Smooth muscle cell (in vitro differentiated cells): ENCODE data around the gene DSCAM. TPM values are rescaled to one million over a fixed set of nuclear protein-coding genes. Genes with fewer than 3 reads are reported as not detected.

Experiments used
- DNase-seq: peaks from one replicate; lab custom pipeline; 2025; ENCODE audit not compliant: unreplicated experiment; lab: John Stamatoyannopoulos, UW
- H2AFZ ChIP-seq: fragments of 200-600 bp; sonication (generic); 2 replicates; pipeline ENCODE4 v1.6.0; 2016; ENCODE audit warnings: antibody characterized with exemption, low read depth, mild to moderate bottlenecking
- H3F3A ChIP-seq: fragments of 200-600 bp; sonication (generic); 2 replicates; pipeline ENCODE4 v1.6.0; 2017; ENCODE audit warnings: antibody characterized with exemption, low read depth
- H3K27ac ChIP-seq: fragments of 200-600 bp; sonication (generic); 2 replicates; pipeline ENCODE4 v1.5.1; 2016; ENCODE audit warnings: low read depth, mild to moderate bottlenecking
- H3K27me3 ChIP-seq: fragments of 200-600 bp; sonication (generic); 2 replicates; pipeline ENCODE4 v1.6.1; 2016; ENCODE audit warnings: low read depth, mild to moderate bottlenecking
- H3K36me3 ChIP-seq: fragments of 200-600 bp; sonication (generic); 2 replicates; pipeline ENCODE4 v1.5.1; 2016; ENCODE audit warnings: low read depth
- H3K4me1 ChIP-seq: fragments of 200-600 bp; sonication (generic); 2 replicates; pipeline ENCODE4 v1.5.1; 2016; ENCODE audit warnings: low read depth
- H3K4me2 ChIP-seq: fragments of 200-600 bp; sonication (generic); 2 replicates; pipeline ENCODE4 v1.6.0; 2016; ENCODE audit warnings: mild to moderate bottlenecking
- H3K4me3 ChIP-seq: fragments of 200-600 bp; sonication (generic); 2 replicates; pipeline ENCODE4 v1.5.1; 2016; ENCODE audit warnings: mild to moderate bottlenecking
- H3K79me2 ChIP-seq: fragments of 200-600 bp; sonication (generic); 2 replicates; pipeline ENCODE4 v1.6.0; 2016; ENCODE audit warnings: low read depth, mild to moderate bottlenecking
- H3K9ac ChIP-seq: fragments of 200-600 bp; sonication (generic); 2 replicates; pipeline ENCODE4 v1.6.0; 2016; ENCODE audit warnings: low read depth
- H3K9me3 ChIP-seq: fragments of 200-600 bp; sonication (generic); replicated peaks from 2 replicates; pipeline ENCODE4 v1.5.1; 2016; ENCODE audit warnings: low read depth
- H4K20me1 ChIP-seq: fragments of 200-600 bp; sonication (generic); 2 replicates; pipeline ENCODE4 v1.6.0; 2016; ENCODE audit warnings: low read depth
- WGBS: methylation state at CpG from one replicate; pipeline ENCODE4 v1.1.7; 2016; ENCODE audit warnings: low lambda C conversion rate; 5-methylcytosine and 5-hydroxymethylcytosine counted together
- polyA plus RNA-seq: library from polyadenylated mRNA; unstranded; fragments of >200 nt; fragmentation: Nextera tagmentation; extraction: Ambion mirVana; gene quantifications from 2 replicates; pipeline ENCODE4 v1.2.1, GENCODE V29; 2016
- total RNA-seq: library from RNA; depleted of rRNA; stranded (reverse); fragments of >200 nt; gene quantifications from 2 replicates; pipeline ENCODE4 v1.2.3, GENCODE V29; 2014
- TF ChIP-seq, protein P1 (sequence below): fragments of 200-600 bp; sonication (generic); IDR thresholded peaks from 2 replicates; pipeline ENCODE4 v1.5.1; 2017; ENCODE audit warnings: borderline replicate concordance, mild to moderate bottlenecking, antibody characterized with exemption; ENCODE audit not compliant: insufficient read depth, poor library complexity, severe bottlenecking

DSCAM gene
- total and polyA plus RNA-seq, 2 experiments from 2014 or later: not detected

DNA sequence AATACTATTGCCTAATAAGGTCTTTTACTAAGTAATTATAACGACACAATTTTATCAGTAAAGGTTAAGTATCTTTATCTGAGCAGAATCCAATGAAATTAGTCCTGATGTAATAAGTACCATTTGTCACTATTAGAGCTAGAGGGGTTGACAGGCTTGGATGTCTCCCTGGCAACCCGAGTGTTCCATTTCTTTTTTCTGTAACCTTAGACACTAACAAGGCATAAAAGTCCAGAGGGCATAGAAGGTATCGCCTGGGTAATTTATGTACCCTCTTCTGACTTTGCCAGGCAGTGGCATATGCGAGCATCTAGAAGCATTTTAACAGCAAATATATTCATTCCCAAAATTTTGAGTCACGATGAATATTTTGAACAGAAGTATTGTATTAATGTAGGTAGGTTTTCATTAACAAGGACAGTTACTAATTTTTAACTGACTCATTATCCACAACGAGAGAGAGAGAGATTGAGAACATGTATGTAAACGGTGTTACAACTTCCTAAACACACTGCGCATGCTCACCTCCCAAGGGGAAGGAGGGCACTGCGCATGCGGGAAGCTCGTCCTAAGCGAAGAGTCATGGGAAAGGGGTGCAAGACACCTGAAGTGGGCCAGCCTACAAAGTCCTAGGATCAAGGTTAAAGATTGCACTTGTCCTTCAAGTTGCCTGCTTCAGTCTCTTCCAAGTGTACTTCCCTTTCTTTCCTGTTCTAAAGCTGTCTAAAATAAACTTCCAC, 423.9 kb downstream of the DSCAM start:
- 88% methylated on average over 12 of the region's 12 CpGs for WGBS

DNA sequence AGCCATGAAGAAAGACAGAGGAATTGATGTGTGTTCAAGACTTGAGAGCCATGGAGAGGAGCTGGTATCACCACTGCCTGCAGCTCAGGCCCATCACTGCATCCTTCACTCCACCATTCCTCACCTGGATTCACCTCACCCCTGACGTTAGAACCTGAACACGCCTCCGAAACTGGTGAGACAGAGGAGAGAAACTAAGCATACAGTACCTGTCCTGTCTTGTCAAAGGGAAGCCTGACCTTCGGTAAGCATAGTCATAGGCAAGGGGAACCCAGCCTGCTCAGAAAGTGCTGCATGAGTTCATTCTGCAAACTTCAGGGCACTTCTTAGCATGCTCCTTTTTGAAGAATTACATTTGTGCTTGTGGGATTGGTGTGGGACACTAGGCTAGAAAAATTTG, 425.8 kb downstream of the DSCAM start:
- 86% methylated on average over 4 of the region's 4 CpGs for WGBS
- H4K20me1 ChIP-seq: no peaks in the 10 kb centered on the region

More for the DNA sequence above, 423.9 kb downstream of the DSCAM start:
- no peaks in the 10 kb centered on the region for H3K27me3 ChIP-seq
- no peak for DNase-seq
- no peak overlapping the region for H3K9ac ChIP-seq
- TF ChIP-seq, protein P1, sequence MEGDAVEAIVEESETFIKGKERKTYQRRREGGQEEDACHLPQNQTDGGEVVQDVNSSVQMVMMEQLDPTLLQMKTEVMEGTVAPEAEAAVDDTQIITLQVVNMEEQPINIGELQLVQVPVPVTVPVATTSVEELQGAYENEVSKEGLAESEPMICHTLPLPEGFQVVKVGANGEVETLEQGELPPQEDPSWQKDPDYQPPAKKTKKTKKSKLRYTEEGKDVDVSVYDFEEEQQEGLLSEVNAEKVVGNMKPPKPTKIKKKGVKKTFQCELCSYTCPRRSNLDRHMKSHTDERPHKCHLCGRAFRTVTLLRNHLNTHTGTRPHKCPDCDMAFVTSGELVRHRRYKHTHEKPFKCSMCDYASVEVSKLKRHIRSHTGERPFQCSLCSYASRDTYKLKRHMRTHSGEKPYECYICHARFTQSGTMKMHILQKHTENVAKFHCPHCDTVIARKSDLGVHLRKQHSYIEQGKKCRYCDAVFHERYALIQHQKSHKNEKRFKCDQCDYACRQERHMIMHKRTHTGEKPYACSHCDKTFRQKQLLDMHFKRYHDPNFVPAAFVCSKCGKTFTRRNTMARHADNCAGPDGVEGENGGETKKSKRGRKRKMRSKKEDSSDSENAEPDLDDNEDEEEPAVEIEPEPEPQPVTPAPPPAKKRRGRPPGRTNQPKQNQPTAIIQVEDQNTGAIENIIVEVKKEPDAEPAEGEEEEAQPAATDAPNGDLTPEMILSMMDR: no peak
- H3K79me2 ChIP-seq: no peaks in the 10 kb centered on the region
- H3K9me3 ChIP-seq: peaks cover 3% of the 10 kb centered on the region
- H3K27ac ChIP-seq: no peak overlapping the region
- H3K4me1 ChIP-seq: no peaks in the 10 kb centered on the region
- no peaks in the 10 kb centered on the region for H3K36me3 ChIP-seq
- no peak overlapping the region for H3K4me2 ChIP-seq
- H2AFZ ChIP-seq: no peak overlapping the region
- H4K20me1 ChIP-seq: no peaks in the 10 kb centered on the region
- no peak overlapping the region for H3K4me3 ChIP-seq
- H3F3A ChIP-seq: no peaks in the 10 kb centered on the region

DNA sequence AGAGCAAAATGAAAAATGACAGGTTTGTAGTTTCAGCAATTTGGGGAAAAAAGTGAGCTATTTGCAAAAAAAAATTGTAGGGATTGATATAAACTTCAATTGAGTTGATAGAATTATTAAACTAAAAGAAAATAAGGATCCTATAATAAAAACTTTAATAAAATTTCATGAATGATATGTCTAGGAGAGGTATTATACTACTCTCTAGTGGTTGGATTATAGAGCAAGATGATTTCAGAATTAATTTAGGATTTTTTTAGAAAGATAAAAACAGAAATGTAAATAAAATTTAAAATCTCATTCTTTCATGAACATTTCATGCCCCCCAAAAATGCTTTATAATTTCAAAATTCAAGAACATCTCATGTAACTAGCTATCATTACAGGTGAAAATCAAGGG, 430.4 kb downstream of the DSCAM start:
- no peaks in the 10 kb centered on the region for H3K36me3 ChIP-seq
- peaks cover 3% of the 10 kb centered on the region for H3K9me3 ChIP-seq
- H2AFZ ChIP-seq: no peak overlapping the region
- H3K4me3 ChIP-seq: no peak overlapping the region
- H3K27me3 ChIP-seq: no peaks in the 10 kb centered on the region
- H4K20me1 ChIP-seq: no peaks in the 10 kb centered on the region
- no peaks in the 10 kb centered on the region for H3F3A ChIP-seq
- TF ChIP-seq, protein P1: no peak
- H3K79me2 ChIP-seq: no peaks in the 10 kb centered on the region
- H3K9ac ChIP-seq: no peak overlapping the region
- no peak overlapping the region for H3K27ac ChIP-seq
- no peak overlapping the region for H3K4me2 ChIP-seq
- DNase-seq: no peak
- peaks cover 3% of the 10 kb centered on the region for H3K4me1 ChIP-seq

More for the DNA sequence above, 425.8 kb downstream of the DSCAM start:
- TF ChIP-seq, protein P1: no peak
- Histone ChIP-seq H3K27ac (no peak overlapping the region), H3K36me3 (no peaks in the 10 kb centered on the region), H3K27me3 (no peaks in the 10 kb centered on the region), H3K79me2 (no peaks in the 10 kb centered on the region), H3K4me1 (no peaks in the 10 kb centered on the region), H2AFZ (no peak overlapping the region), H3K9me3 (peaks cover 3% of the 10 kb centered on the region), H3K4me2 (no peak overlapping the region), H3K9ac (no peak overlapping the region), H3K4me3 (no peak overlapping the region), H3F3A (no peaks in the 10 kb centered on the region)
- DNase-seq: no peak

DNA sequence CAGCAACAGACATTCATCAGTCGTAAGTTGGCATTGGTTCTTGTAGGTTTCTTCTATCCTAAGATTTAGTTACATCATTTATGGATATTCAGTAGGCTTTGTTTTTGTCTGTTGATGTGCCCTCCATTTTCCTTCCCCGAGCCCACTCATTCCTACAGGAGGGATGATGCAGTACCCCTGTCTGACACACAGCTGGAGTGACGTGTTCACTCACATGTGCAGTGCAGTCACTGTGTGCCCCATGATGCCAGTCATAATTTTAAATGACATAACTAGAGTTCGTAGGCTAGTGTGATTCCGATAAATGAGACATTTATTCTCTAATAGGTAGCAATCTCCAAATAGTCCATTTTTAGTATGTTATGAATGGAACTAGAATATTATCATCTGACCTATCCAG, 438.4 kb downstream of the DSCAM start:
- Histone ChIP-seq H3K36me3 (no peaks in the 10 kb centered on the region), H3K9ac (no peak overlapping the region), H3K4me2 (no peak overlapping the region), H2AFZ (no peak overlapping the region), H3K27me3 (no peaks in the 10 kb centered on the region), H3K4me1 (peaks cover 1% of the 10 kb centered on the region), H4K20me1 (no peaks in the 10 kb centered on the region), H3F3A (no peaks in the 10 kb centered on the region), H3K79me2 (no peaks in the 10 kb centered on the region), H3K27ac (no peak overlapping the region), H3K9me3 (no peaks in the 10 kb centered on the region), H3K4me3 (no peak overlapping the region)
- TF ChIP-seq, protein P1: no peak
- no peak for DNase-seq
- WGBS: 80% methylated on average over 5 of the region's 5 CpGs
